K562 (cell line): Measurements from ENCODE around the gene RFNG. TPM values are rescaled to one million over a fixed set of nuclear protein-coding genes. Genes with fewer than 3 reads are reported as not detected.

Experiments used
- ARNT ChIP-seq, 2 experiments: fragments of 450-650 bp; IDR thresholded peaks; 2 replicates each; pipeline ENCODE4 v1.6.1; 2016; ENCODE audit warnings: mild to moderate bottlenecking in 1 of 2
- PATZ1 ChIP-seq: fragments of 250-450 bp; sonication (Bioruptor Pico); IDR thresholded peaks from 2 replicates; pipeline ENCODE4 v1.5.0; 2020; ENCODE audit warnings: mild to moderate bottlenecking, borderline replicate concordance
- PTTG1 ChIP-seq: fragments of 450-650 bp; IDR thresholded peaks from 2 replicates; pipeline ENCODE4 v1.6.1; 2016; ENCODE audit warnings: low read depth, mild to moderate bottlenecking, missing genetic modification characterization, missing compliant biosample characterization
- SRF ChIP-seq, 2 experiments: fragments of 250-450, 450-650 bp in 1 of 2; sonication (Bioruptor Pico) in 1 of 2; sonication (generic) in 1 of 2; formaldehyde crosslinking; IDR thresholded peaks; 2 replicates each; pipeline versions ENCODE4 v1.5.0 to v1.5.1; 2020 to 2022; ENCODE audit warnings: mild to moderate bottlenecking in 1 of 2, missing genetic modification reagents in 1 of 2
- ZC3H11A ChIP-seq: IDR thresholded peaks from 2 replicates; pipeline ENCODE4 v1.6.1; 2012; ENCODE audit warnings: low read depth, low read length, improper control_type of control experiment
- ZNF140 ChIP-seq: fragments of 250-450 bp; sonication (Bioruptor Pico); IDR thresholded peaks from 2 replicates; pipeline ENCODE4 v1.8.0; 2021; ENCODE audit warnings: moderate library complexity, mild to moderate bottlenecking, inconsistent platforms
- ZNF41 ChIP-seq: fragments of 250-450 bp; sonication (Bioruptor Pico); conservative IDR thresholded peaks from 2 replicates; pipeline ENCODE4 v1.4.0; 2020; ENCODE audit warnings: mild to moderate bottlenecking
- ZNF592 ChIP-seq: fragments of 450-650 bp; IDR thresholded peaks from 2 replicates; pipeline ENCODE4 v1.6.1; 2017; ENCODE audit warnings: antibody characterized with exemption, mild to moderate bottlenecking
- polyA plus RNA-seq, 8 experiments: library from polyadenylated mRNA; depleted of rRNA in 4 of 8; stranded (reverse) in 5 of 8; unstranded in 3 of 8; fragments of >200 nt; fragmentation: Nextera tagmentation in 2 of 8; fragmentation: Illumina TruSeq in 1 of 8; extraction: Ambion mirVana in 2 of 8; extraction: Trizol in 1 of 8; gene quantifications; 2 replicates each; pipeline versions ENCODE4 v1.2.1 to v1.2.3, GENCODE V29; 2011 to 2014; ENCODE audit warnings: inconsistent platforms in 1 of 8, missing spikeins in 1 of 8
- total RNA-seq, 7 experiments: library from RNA; depleted of rRNA in 6 of 7; stranded (reverse); fragments of >200 nt in 6 of 7; fragmentation: Illumina TruSeq in 2 of 7; extraction: Trizol in 2 of 7; gene quantifications; 2 replicates each; pipeline versions ENCODE4 v1.2.1 to v1.2.3, GENCODE V29; 2011 to 2021; ENCODE audit warnings: low replicate concordance in 1 of 7
- TF ChIP-seq, protein P1 (sequence below): fragments of 200-600 bp; sonication (generic); IDR thresholded peaks from one replicate; pipeline ENCODE4 v1.6.1; 2012; ENCODE audit warnings: mild to moderate bottlenecking, low read depth, low read length, inconsistent platforms

The RFNG gene
- total and polyA plus RNA-seq, 9 of the 15 experiments (the other 6 are each of a cell fraction or from before 2014, with no cell fraction given) = 0.32 to 32.8 (median 9.5) TPM

DNA sequence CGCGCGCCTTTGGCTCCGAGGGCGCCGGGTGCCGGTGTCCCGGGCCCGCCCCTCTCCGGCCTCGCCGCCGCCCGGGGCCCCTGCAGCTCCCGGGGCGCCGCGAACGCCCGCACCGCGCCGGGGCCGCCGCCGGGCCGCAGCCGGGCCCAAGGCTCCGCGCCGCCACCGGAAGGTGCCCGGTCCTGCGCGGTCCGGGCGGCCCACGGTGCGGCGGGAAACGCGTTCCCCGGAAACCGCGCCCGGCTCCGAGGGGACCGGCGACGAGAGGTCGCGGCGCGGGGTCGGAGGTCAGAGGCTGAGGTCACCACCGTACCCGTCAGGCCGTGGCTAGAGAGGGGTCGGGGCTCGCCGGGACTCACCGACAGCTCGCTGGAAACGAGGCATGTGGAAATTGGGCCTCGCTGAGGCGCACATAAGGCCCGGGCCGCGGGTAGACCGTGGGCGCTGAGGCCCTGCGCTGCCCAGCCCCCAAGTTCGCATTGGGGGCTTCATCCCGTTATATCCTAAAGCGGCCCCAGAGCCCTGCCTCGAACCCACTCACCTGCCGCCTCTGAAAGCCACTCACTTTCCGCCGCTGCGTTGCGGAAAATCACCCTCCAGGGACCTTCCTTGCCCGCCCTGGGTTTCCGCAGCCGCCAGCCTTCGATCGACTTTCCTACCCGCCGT, 14.2 kb upstream of the RFNG start, which contains the start of gene DUS1L (continued):
- TF ChIP-seq, protein P1, sequence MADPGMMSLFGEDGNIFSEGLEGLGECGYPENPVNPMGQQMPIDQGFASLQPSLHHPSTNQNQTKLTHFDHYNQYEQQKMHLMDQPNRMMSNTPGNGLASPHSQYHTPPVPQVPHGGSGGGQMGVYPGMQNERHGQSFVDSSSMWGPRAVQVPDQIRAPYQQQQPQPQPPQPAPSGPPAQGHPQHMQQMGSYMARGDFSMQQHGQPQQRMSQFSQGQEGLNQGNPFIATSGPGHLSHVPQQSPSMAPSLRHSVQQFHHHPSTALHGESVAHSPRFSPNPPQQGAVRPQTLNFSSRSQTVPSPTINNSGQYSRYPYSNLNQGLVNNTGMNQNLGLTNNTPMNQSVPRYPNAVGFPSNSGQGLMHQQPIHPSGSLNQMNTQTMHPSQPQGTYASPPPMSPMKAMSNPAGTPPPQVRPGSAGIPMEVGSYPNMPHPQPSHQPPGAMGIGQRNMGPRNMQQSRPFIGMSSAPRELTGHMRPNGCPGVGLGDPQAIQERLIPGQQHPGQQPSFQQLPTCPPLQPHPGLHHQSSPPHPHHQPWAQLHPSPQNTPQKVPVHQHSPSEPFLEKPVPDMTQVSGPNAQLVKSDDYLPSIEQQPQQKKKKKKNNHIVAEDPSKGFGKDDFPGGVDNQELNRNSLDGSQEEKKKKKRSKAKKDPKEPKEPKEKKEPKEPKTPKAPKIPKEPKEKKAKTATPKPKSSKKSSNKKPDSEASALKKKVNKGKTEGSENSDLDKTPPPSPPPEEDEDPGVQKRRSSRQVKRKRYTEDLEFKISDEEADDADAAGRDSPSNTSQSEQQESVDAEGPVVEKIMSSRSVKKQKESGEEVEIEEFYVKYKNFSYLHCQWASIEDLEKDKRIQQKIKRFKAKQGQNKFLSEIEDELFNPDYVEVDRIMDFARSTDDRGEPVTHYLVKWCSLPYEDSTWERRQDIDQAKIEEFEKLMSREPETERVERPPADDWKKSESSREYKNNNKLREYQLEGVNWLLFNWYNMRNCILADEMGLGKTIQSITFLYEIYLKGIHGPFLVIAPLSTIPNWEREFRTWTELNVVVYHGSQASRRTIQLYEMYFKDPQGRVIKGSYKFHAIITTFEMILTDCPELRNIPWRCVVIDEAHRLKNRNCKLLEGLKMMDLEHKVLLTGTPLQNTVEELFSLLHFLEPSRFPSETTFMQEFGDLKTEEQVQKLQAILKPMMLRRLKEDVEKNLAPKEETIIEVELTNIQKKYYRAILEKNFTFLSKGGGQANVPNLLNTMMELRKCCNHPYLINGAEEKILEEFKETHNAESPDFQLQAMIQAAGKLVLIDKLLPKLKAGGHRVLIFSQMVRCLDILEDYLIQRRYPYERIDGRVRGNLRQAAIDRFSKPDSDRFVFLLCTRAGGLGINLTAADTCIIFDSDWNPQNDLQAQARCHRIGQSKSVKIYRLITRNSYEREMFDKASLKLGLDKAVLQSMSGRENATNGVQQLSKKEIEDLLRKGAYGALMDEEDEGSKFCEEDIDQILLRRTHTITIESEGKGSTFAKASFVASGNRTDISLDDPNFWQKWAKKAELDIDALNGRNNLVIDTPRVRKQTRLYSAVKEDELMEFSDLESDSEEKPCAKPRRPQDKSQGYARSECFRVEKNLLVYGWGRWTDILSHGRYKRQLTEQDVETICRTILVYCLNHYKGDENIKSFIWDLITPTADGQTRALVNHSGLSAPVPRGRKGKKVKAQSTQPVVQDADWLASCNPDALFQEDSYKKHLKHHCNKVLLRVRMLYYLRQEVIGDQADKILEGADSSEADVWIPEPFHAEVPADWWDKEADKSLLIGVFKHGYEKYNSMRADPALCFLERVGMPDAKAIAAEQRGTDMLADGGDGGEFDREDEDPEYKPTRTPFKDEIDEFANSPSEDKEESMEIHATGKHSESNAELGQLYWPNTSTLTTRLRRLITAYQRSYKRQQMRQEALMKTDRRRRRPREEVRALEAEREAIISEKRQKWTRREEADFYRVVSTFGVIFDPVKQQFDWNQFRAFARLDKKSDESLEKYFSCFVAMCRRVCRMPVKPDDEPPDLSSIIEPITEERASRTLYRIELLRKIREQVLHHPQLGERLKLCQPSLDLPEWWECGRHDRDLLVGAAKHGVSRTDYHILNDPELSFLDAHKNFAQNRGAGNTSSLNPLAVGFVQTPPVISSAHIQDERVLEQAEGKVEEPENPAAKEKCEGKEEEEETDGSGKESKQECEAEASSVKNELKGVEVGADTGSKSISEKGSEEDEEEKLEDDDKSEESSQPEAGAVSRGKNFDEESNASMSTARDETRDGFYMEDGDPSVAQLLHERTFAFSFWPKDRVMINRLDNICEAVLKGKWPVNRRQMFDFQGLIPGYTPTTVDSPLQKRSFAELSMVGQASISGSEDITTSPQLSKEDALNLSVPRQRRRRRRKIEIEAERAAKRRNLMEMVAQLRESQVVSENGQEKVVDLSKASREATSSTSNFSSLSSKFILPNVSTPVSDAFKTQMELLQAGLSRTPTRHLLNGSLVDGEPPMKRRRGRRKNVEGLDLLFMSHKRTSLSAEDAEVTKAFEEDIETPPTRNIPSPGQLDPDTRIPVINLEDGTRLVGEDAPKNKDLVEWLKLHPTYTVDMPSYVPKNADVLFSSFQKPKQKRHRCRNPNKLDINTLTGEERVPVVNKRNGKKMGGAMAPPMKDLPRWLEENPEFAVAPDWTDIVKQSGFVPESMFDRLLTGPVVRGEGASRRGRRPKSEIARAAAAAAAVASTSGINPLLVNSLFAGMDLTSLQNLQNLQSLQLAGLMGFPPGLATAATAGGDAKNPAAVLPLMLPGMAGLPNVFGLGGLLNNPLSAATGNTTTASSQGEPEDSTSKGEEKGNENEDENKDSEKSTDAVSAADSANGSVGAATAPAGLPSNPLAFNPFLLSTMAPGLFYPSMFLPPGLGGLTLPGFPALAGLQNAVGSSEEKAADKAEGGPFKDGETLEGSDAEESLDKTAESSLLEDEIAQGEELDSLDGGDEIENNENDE = peak; percentile 25
- TF ChIP-seq PATZ1 = no peak
- TF ChIP-seq PTTG1 (tag) = no peak
- peak; percentile 92 for TF ChIP-seq ZNF592
- no peak for TF ChIP-seq ZNF140 (CRISPR knock-in tag)
- TF ChIP-seq ZC3H11A = peak; percentile 81; the same call in 1 of the 2 replicates
- TF ChIP-seq ZNF41 (CRISPR knock-in tag) = peak; percentile 69; the same call in 1 of the 2 replicates
- TF ChIP-seq ARNT (IDR thresholded peaks at IDR 0.05) = no peak
- TF ChIP-seq SRF (CRISPR knock-in tag; IDR thresholded peaks at IDR 0.05) = 0 out of 4 replicates have a peak, but pooled peaks of 1 of the 2 experiments have one; percentile 35
